Measurements from ENCODE around the gene ZNRF2. TPM values are rescaled to one million over a fixed set of nuclear protein-coding genes. Genes with fewer than 3 reads are reported as not detected.

ZNRF2 gene
- total RNA-seq, 3 donors from 2014 or later (not counting 1 experiment from before 2014, with no cell fraction given): 35.0 to 43.7 (median 36.3) TPM

DNA sequence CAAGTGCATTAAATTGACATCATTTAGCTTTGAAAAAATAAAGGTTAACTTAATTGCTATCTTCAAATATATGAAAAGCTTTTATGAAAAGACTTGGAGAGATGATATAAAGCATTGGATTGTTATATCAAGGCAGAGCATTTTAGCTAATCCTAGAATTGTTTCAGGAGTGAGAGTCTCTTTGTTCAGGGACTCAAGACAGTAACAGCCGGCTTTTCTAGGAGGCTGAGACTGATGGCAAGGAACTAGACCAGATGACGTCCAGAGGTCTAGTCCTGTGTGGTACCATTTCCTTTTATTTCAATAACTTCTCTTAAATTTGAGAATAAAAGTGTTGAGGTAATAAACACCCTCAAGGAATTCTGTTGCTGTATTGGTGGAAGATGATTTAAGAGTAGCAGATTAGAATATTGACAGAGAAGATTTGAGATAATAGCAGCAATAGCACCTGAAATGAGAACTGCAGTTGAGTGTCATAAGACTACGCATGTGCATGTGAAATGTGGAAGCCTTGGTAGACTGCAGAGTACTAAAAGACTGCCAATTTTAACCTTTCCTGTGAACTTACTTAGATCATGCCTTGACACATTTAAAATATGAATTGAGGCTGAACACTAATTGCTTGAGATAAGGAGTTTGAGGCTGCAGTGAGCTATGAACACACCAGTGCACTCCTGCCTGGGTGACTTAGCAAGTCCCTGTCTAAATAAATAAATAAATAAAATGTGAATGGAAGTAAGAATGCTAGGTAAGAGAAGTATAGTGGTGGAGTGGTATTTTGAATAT lies 79.6 kb downstream of the ZNRF2 start:
- Histone ChIP-seq H3K4me3 (ENCODE audit: low read length) (no peak overlapping the region), H3K9me3 (ENCODE audit: control insufficient read depth, insufficient read depth, low read length) (no peaks in the 10 kb centered on the region), H3K27me3 (ENCODE audit: control insufficient read depth, insufficient read depth, low read length) (no peaks in the 10 kb centered on the region), H3K4me1 (ENCODE audit: control insufficient read depth, insufficient read depth, low read length) (no peaks in the 10 kb centered on the region), H3K36me3 (ENCODE audit: control insufficient read depth, insufficient read depth, low read length) (peaks cover 2% of the 10 kb centered on the region), H3K27ac (ENCODE audit: low read length) (no peak overlapping the region)
- DNase-seq (no peak), ATAC-seq (no peak)
- peak overlapping the region; percentile 8 to 37 for H3K27ac Mint-ChIP-seq
- TF ChIP-seq, protein P1, sequence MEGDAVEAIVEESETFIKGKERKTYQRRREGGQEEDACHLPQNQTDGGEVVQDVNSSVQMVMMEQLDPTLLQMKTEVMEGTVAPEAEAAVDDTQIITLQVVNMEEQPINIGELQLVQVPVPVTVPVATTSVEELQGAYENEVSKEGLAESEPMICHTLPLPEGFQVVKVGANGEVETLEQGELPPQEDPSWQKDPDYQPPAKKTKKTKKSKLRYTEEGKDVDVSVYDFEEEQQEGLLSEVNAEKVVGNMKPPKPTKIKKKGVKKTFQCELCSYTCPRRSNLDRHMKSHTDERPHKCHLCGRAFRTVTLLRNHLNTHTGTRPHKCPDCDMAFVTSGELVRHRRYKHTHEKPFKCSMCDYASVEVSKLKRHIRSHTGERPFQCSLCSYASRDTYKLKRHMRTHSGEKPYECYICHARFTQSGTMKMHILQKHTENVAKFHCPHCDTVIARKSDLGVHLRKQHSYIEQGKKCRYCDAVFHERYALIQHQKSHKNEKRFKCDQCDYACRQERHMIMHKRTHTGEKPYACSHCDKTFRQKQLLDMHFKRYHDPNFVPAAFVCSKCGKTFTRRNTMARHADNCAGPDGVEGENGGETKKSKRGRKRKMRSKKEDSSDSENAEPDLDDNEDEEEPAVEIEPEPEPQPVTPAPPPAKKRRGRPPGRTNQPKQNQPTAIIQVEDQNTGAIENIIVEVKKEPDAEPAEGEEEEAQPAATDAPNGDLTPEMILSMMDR (IDR thresholded peaks at IDR 0.05): no peak
- H3K36me3 Mint-ChIP-seq: no peaks in the 10 kb centered on the region
- no peak overlapping the region for H3K4me3 Mint-ChIP-seq
- intact Hi-C loops (cut with micrococcal nuclease): no loop called here
- peaks cover 7 to 14% of the 10 kb centered on the region in 2 donors for H3K4me1 Mint-ChIP-seq
- WGBS (ENCODE audit: insufficient coverage): 100% methylated on average over 2 of the region's 3 CpGs
- H3K9me3 Mint-ChIP-seq: no peaks in the 10 kb centered on the region
- H3K27me3 Mint-ChIP-seq (ENCODE audit: low read depth in 2 of 2): no peaks in the 10 kb centered on the region

DNA sequence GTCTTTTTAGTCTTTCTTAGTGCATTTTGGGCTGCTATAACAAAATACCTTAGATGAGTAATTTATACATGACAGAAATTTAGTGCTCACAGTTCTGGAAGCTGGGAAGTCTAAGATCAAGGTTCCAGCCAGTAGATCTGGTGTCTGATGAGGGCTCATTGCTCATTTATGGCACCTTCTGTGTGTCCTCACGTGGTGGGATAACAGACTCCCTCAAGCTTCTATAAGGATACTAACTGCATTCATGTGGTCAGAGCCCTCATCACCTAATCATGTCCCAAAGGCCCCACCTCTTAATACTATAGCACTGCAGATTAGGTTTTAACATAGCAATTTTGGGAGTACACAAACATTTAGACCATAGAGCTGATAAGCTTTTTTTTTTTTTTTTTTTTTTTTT lies 80.4 kb downstream of the ZNRF2 start:
- H3K36me3 Mint-ChIP-seq: no peaks in the 10 kb centered on the region
- no peaks in the 10 kb centered on the region for H3K27me3 ChIP-seq (ENCODE audit: control insufficient read depth, insufficient read depth, low read length)
- intact Hi-C loops (cut with micrococcal nuclease): no loop called here
- peaks cover 2% of the 10 kb centered on the region for H3K36me3 ChIP-seq (ENCODE audit: control insufficient read depth, insufficient read depth, low read length)
- no peak for ATAC-seq
- H3K9me3 Mint-ChIP-seq: no peaks in the 10 kb centered on the region
- no peak for DNase-seq
- peak overlapping the region; percentile 8 to 37 for H3K27ac Mint-ChIP-seq
- no peak overlapping the region for H3K4me3 ChIP-seq (ENCODE audit: low read length)
- H3K27me3 Mint-ChIP-seq (ENCODE audit: low read depth in 2 of 2): no peaks in the 10 kb centered on the region
- H3K4me1 ChIP-seq (ENCODE audit: control insufficient read depth, insufficient read depth, low read length): no peaks in the 10 kb centered on the region
- TF ChIP-seq, protein P1 (IDR thresholded peaks at IDR 0.05): no peak
- no peak overlapping the region for H3K4me3 Mint-ChIP-seq
- 85% methylated on average over 1 of the region's 1 CpG for WGBS (ENCODE audit: insufficient coverage)
- no peaks in the 10 kb centered on the region for H3K9me3 ChIP-seq (ENCODE audit: control insufficient read depth, insufficient read depth, low read length)
- no peak overlapping the region for H3K27ac ChIP-seq (ENCODE audit: low read length)
- peaks cover 7 to 14% of the 10 kb centered on the region in 2 donors for H3K4me1 Mint-ChIP-seq

DNA sequence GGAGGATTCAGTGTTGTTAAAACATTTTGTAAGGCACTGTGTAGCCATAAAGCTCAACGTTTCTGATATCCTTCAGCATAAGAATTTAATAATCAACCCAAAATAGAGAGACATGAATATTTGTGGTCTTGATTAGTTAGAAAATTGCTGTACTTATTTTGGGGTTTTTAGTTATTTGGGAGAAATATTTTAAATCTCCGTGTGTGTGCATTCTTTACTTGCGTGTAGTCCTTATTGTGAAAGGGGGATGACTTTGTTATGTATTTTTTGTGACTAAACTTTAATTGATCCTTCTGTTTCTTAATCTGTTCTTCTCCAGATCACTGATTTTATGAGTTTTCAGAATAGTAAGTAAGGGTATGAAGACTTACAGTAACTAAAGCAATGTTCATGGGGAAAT lies 81.2 kb downstream of the ZNRF2 start:
- no peaks in the 10 kb centered on the region for H3K9me3 Mint-ChIP-seq
- H3K36me3 Mint-ChIP-seq: no peaks in the 10 kb centered on the region
- Histone ChIP-seq H3K36me3 (ENCODE audit: control insufficient read depth, insufficient read depth, low read length) (no peaks in the 10 kb centered on the region), H3K4me3 (ENCODE audit: low read length) (no peak overlapping the region), H3K9me3 (ENCODE audit: control insufficient read depth, insufficient read depth, low read length) (no peaks in the 10 kb centered on the region), H3K27ac (ENCODE audit: low read length) (no peak overlapping the region), H3K27me3 (ENCODE audit: control insufficient read depth, insufficient read depth, low read length) (no peaks in the 10 kb centered on the region), H3K4me1 (ENCODE audit: control insufficient read depth, insufficient read depth, low read length) (no peaks in the 10 kb centered on the region)
- no peak for ATAC-seq
- no peaks in the 10 kb centered on the region for H3K27me3 Mint-ChIP-seq (ENCODE audit: low read depth in 2 of 2)
- DNase-seq: no peak
- no peak overlapping the region for H3K4me3 Mint-ChIP-seq
- intact Hi-C loops (cut with micrococcal nuclease): no loop called here
- H3K27ac Mint-ChIP-seq: no peak overlapping the region
- WGBS (ENCODE audit: insufficient coverage): 100% methylated on average over 1 of the region's 3 CpGs
- H3K4me1 Mint-ChIP-seq: peaks cover 7 to 14% of the 10 kb centered on the region in 2 donors
- TF ChIP-seq, protein P1 (IDR thresholded peaks at IDR 0.05): no peak

DNA sequence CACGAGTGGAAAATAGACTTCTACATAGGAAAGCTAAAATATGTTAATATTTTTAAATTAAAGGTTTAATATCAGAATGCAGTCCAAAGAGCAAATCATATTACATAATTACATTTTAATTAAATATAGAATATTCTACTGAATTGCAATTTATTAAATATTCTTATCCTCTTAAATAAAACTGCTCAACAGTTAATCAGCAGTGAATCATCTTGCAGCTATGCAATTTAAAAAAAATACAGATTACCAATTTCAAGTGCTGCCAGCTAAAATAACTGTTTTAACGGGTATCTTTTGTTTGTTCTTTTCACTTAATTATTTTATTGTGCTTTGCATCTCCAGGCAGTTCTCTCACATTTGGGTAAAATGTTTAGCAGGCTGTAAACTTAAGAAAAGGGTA lies 82.2 kb downstream of the ZNRF2 start:
- intact Hi-C loops (cut with micrococcal nuclease): no loop called here
- Mint-ChIP-seq H3K27ac (no peak overlapping the region), H3K4me3 (no peak overlapping the region)

More for the DNA sequence above, 82.2 kb downstream of the ZNRF2 start:
- no peaks in the 10 kb centered on the region for H3K9me3 Mint-ChIP-seq
- DNase-seq (no peak), ATAC-seq (no peak)
- H3K27me3 Mint-ChIP-seq (ENCODE audit: low read depth in 2 of 2): no peaks in the 10 kb centered on the region
- no peak overlapping the region for H3K27ac ChIP-seq (ENCODE audit: low read length)
- H3K4me3 ChIP-seq (ENCODE audit: low read length): no peak overlapping the region
- WGBS (ENCODE audit: insufficient coverage): no CpG with 5 or more reads among the region's 2 CpGs
- H3K36me3 ChIP-seq (ENCODE audit: control insufficient read depth, insufficient read depth, low read length): peaks cover 3% of the 10 kb centered on the region
- no peaks in the 10 kb centered on the region for H3K27me3 ChIP-seq (ENCODE audit: control insufficient read depth, insufficient read depth, low read length)
- TF ChIP-seq, protein P1 (IDR thresholded peaks at IDR 0.05): no peak
- peaks cover 8 to 11% of the 10 kb centered on the region in 2 donors for H3K4me1 Mint-ChIP-seq
- no peaks in the 10 kb centered on the region for H3K36me3 Mint-ChIP-seq
- no peaks in the 10 kb centered on the region for H3K4me1 ChIP-seq (ENCODE audit: control insufficient read depth, insufficient read depth, low read length)
- H3K9me3 ChIP-seq (ENCODE audit: control insufficient read depth, insufficient read depth, low read length): no peaks in the 10 kb centered on the region

All from natural killer cell (primary cell).